ENCODE results near the gene ARHGAP26.

The ARHGAP26 gene

DNA sequence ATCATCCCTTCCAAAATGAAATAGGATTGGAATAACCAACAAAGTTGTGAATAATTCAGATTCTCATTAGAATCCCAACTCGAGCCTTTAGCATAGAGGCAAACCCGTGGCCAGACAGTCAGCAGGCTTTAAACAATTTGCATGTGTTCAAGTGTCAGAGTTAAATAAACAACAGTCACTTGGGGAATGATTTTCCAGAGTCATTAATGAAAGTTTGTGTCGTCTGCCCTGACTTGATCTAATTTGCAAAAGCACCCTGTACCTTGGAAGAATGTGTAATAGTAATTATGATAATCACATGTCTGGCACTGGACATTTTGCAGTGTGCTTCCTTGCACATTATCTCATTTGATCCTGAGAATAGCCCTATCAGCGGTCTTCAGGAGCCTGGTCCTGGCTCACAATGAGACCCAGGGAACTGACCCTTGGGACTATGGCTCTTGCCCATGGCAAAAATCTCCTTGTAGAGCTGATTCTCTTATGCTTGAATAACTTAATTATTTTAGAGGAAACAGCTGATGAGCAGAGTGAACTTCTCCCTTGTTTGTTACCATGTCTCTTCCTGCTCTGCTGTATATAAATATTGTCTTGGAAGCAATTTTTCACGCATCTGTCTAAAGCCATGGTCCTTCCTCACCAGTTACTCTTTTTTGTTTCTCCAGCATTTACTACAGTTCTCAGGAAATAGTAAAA, 360.6 kb downstream of the ARHGAP26 start:
- DNase-seq, result no peak

DNA sequence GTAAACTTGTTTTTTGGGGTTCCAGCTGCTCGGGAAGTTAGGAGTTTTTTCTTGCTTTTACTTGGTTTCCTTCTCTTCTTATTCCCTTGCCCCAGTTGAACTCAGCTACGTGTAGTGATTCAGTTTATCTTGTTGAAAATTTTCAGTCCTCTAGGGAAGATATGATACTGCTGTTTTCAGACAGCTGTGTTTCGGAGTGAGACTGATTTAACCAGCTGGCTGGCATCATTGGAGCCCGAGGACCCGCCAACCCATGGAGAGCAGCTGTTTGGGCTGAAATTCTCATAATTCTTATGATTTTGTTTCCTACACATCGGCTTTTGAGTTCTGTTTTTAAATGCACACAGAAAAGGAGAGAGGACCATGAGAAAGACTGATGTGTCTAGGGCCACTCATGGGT, 361.8 kb downstream of the ARHGAP26 start:
- DNase-seq, result no peak

DNA sequence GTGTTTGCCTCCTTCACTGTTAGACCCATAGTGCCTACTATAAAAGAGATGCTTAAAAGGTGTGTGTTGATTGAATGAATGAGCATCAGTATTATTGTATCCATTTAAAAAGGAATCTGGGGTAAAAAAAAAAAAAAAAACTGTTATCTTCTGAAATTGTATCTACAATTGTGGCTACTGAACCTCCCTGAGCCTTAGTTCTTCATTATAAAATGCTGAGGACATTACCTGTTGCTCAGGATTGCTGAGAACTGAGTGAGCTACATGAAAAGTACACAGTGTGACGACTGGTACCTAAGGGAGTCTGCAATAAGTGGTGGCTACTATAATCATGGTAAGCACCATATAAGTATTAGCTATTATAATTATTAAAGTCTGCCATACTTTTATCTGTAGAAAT, 362.6 kb downstream of the ARHGAP26 start:
- DNase-seq, result no peak

DNA sequence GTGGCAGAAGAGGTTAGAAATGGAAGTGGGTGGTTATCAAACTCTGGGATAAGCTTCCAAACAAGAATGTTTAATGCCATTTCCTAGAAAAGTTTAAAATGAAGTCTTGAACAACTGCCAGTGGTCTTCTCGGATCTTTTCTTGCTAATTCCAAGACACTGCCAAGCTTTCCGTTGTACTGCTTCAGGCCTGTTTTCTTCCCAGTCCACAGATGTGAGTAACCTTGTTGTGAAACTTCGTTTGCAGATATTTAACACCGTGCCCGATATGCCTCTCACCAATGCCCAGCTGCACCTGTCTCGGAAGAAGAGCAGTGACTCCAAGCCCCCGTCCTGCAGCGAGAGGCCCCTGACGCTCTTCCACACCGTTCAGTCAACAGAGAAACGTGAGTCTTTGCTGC, 363.5 kb downstream of the ARHGAP26 start:
- DNase-seq, result no peak

DNA sequence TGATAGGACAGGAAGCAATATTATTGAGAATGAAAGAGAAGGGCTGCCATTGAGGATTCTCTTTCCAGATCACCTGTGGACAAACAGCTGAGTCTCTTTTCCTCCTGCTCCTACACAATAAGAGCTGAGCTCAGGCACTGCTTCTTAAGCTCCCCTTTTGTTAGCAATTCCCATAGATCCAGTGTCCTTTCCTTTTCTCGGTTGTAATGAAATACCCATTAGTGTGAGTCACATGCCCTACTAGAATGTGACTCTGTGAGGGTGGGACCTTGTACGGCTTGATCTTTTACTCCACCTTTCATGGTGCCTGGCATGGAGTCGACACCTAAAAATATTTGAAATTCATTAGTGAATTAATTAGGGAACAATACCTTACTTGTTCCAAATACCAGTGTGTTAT, 364.1 kb downstream of the ARHGAP26 start:
- no peak for DNase-seq

DNA sequence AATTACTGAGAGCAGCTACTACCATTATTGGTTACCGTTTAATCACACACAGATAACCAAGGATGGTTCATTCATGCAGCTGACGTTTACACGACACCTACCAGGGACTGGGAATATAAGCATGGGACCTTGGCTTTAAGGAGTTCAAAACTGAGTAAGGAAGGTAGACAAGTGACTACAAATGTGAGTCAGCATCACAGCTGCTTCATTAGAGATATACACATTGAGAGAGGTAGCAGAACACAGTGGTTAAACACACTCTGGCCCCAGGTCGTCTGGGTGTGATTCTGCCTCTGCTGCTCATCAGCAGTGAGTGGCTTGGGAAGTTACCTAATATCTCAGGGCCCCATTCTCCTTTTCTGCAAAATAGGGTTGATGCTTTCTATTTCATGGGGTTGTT, 364.7 kb downstream of the ARHGAP26 start:
- no peak for DNase-seq

DNA sequence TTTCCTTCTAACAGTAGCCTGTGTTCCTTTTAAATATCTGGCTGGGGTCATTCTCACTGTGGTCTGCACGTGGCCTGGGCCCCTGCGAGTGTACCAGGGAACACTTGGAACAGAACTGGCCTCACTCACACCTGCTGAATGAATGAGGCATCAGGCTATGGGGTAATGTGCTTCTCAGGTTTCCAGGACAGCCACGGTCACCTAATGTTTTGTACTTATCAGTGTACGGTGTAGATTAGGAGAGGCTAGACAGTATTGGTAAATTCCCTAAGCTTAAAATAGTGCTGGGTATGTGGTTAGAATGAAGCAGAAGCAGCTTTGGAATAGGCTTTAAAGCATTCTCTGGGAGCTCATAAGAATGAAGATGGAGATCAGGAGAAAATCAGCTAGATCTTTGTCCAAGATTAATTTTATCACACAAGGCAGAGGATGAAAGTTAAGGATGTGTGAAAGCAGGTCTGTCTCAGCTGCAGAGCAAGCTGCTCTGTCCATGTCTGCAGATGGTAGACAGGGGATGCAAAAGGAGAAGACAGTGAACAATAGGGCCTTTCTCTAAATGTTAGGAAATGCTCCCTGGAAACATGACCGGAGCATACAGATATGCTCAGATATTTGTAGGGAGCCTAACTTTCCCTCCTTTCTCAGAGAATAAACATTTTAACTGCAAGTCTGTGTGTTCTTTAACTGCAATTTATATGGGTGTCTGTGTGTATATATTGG, 365.8 kb downstream of the ARHGAP26 start:
- DNase-seq, result no peak

DNA sequence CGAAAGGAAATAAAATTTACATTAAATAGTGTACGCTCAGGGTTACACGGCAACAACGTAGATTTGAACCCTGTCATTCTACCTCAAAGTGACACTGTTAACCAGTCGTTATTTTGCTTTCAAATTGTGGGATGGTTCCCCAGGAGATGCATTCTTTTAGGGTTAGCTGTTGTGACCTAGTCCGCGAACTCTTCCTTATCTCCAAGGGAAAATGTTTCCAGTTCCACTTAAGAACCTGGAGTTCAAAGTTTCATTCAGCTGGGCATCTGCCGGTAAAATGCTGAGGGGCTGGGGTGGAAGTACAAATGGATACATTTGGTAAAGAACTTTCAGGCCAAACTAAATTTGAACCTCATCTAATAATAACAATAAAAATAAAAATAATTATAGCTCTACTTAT, 368.7 kb downstream of the ARHGAP26 start:
- no peak for DNase-seq

DNA sequence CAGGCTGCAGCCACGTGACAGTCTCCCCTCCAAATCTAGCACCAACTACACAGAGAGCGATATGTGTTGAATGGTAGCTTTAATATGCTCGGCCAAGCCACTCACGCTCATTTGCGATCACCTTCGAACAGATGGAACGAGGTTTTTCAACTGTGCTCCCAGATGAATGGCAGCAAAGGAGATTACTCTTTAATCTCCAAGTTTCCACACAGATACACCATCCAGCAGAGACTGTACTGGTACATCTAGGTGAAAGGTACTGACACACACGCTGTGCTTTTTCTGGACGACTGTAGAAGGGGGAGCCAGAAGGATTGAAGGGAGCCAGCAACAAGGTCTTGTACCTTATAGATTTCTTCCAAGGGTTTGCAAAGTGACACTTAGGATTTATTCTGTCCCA, 369.4 kb downstream of the ARHGAP26 start:
- DNase-seq, result no peak

DNA sequence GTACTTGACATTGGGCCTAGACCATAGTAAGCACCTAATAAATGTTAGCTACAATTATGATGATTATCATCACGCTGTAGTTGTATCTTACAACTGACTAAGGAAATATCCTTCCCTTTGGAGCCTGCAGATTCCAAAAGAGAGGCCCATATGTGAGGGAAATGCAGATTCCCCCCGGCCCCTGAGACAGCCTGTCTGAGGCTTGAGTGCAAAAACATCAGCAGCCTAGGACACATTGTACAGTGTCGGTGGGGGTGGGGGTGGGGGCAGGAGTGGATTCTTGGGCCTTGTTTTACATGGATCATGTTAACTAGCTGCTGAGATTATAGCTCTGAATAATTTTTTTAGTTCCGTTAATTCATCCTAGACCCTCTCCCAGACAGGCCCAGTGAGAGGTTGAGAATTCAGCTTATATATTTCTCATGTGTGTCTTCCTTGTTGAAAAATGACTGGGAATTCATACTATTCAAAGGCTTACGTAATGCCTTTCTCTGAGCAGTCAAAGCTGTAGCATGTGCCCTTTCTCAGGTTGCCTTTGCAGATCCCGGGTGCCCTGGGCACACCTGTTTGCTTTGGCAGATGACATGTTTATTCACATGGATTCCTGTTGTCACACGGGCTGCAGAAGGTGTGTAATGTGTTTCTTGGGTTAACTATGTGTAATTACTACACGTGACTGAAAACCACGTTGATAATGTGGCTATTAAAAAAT, 370.5 kb downstream of the ARHGAP26 start:
- peak; percentile 53 for DNase-seq

DNA sequence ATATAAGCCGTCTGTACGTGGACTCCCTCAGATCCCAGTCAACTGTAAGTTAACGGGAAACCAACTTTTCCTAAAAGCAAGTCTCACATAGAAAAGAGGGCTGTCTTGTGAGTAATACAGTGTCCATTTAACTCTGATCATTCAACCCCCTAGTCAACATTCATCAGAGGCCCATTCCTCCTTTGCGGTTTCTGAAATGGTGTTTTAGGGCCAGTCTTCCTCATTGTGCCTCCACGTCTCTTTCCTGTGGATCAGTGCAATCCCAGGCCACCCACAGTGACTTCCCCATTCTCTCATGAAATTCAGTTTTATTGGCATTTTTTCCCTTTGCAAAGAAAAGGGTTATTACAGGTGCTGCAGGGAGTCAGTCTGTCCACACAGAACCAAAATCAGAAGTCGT, 371.5 kb downstream of the ARHGAP26 start:
- no peak for DNase-seq

DNA sequence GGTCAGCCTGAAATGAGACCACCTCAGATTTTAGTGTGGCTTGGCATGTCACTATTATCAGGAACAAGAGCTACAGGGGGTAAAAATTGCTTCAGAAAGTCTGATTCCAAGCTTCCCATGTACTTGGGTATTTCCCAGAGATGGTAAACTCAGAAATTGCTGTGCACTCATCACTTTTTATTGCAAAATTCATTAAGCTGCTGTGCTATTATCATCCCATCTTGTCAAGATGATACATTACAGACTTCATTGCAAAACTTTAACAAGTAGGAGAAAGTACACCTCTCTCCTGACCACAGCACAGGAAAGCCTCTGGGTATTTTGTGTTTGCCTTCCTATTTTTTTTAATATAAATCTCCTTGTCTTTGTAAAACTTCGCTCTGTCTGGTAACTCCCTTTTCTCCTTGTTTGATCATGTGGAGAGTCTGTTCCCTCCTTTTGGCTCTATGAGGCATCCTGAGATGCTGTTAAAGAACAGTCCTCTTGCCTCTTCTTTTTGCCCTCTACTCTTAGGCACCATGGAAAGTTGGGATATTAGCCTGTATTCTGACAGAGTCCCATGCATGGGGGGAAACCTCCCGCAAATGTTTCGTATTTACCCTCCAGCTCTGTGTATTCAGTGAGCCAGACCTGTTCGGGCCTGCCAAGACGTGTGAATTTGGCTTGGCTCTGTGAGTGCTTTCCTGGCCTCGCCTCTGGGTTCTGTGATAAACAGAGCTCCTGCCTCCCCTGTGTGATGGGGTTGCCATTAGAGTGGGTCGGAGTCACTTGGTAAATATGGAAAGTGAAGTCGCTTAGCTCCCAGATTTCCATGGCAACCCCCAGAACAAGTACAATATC, 372.6 kb downstream of the ARHGAP26 start:
- DNase-seq, result no peak

DNA sequence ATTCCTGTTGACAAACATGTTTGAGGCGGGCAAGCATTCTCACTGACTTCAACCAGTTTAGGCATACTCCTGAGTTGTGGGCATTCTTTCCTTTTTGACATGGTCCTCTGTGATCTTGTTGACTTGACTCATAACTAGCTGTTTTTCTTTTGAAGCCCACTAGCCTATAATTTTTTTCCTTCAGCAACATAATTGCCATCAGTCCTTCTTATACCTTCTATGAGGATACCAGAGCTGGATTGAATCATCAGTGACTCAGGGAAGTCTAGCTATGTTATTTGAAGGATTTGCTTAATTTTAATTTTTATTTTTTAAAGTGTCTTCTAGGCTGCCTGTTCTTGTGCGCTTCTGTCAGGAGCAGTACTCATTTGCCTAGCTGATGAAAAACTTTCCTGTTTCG, 373.8 kb downstream of the ARHGAP26 start:
- DNase-seq, result no peak

DNA sequence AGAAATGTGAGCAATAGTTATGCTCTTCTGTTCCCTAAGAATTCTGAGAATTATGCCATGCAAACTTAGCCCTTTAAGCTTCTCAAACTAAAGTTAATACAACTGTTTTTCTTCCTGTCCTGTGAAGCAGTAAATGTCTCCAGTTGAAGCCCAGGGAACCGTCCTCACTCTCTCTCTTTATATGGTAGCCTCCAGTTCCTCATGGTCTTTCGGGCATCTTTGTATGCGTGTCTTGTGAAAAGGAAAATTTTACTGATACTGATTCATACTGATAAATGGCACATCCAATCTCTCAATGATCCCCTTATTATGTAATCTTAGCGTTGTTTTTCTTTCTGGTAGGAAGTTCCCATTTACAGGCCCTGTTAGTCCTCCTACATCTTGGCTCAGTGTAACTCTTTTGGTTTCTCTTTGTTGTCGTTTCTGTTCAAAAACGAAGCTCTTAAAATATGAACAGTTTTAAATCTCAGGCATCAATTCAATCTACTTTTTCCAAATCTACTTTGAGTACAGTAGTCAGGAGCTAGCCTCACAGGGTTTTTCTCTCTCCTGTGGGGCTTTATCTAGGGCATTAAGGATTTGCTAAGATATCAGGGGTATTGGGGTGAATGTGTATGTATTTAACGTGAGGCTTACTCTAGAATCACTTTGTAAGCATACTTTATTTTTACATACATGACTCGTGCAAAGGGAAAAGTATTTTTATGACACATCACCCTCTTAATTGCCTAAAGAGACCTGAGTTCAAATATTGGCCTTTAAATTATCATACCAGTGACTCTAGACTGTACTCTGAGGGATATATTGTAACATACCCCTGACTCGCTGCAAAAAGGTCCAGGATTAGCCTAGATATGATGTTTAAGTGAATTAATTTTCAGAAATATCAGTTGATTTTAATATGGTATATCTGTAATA, 375.3 kb downstream of the ARHGAP26 start:
- DNase-seq, result no peak

DNA sequence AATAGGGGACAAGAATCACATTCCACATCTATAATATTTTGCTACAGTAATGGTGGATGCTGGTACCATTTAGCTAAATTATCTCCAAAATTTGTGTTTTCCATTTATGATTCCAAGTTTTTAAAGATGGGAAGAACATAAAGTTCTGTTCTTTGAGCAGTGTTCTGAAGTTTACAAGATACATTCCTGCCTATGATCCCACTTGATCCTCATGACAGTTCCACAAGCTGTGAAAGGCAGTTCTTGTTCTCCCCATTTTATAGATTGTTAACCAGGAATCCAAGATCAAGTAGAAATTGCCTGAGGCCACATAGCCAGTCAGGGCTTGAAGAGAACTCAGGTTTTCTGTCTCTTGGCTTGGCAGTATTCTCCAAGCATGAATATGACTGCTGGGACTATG, 376.0 kb downstream of the ARHGAP26 start:
- DNase-seq, result no peak

DNA sequence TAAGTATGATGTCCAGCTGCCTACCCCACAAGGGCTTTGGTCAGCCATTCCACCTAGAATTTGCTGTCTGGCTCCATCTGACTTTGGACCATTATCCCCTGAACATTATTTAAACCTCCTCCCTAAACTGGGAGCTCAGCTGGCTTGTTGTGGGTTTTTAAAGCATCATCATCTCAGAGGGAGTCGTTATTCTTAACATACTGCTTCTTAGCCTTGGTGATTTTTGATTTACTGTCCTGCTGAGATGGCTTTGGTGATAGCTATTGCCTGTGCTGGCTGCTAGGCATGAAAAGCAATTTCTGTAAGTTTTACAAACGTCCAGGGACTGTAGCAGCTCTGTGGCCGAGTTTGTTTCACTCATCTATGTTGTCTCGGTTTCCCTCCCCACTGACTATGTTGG, 377.2 kb downstream of the ARHGAP26 start:
- DNase-seq, result no peak

DNA sequence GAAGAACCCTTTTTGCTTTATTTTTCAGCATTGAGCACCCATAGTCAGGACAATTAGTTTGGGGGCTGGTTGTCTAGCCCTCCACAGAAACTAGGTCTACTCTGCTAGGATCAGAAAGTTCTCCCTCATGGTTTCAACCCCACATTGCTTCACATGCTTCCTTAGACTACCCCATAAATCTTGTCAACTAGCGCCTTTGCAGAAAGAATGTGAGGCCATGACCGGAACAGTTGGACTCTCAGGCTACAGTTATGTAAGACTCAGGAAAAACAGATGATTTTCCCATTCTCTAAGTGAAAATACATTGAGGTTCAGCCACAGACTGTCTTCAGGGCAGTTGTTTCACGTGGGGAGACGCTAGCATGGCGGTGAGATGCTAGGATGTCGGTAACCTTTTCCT, 377.7 kb downstream of the ARHGAP26 start:
- no peak for DNase-seq

DNA sequence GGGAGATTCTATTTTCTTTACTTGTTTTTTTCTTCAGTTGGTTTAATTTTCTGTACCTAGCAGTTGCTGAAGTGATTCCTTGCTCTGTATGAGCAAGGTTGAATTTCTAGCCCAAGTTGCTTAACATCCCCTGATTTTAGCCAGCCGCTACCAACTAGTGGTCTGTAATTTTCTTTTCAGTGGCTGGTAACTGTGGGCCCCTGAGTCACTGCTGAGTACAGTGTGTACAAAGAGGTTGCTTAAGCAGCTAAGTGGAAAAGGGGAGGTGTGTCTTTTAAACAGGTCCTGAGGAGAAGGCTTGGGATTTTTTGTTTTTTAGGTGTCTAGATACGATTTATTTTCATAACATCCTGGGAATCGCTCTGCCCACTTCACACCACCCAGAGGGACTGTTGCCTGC, 378.6 kb downstream of the ARHGAP26 start:
- no peak for DNase-seq

DNA sequence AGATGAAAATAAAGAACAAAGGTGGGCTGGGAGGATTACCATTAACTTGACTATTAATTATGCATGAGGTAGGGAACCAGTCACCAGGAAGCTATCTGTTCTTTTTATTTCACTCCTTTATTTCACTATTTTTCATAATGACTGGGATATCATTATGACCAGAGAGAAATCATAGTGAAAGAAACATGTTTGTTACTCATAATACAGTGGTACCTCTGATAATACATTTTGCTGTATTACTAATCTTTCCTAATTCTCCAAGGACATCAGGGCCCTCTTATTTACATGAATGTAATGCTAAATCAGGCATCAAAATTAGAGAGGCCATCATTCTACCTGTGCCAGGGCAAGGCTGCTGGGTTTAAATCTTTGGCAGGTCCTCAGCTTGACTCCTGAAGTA, 379.6 kb downstream of the ARHGAP26 start:
- DNase-seq, result no peak

DNA sequence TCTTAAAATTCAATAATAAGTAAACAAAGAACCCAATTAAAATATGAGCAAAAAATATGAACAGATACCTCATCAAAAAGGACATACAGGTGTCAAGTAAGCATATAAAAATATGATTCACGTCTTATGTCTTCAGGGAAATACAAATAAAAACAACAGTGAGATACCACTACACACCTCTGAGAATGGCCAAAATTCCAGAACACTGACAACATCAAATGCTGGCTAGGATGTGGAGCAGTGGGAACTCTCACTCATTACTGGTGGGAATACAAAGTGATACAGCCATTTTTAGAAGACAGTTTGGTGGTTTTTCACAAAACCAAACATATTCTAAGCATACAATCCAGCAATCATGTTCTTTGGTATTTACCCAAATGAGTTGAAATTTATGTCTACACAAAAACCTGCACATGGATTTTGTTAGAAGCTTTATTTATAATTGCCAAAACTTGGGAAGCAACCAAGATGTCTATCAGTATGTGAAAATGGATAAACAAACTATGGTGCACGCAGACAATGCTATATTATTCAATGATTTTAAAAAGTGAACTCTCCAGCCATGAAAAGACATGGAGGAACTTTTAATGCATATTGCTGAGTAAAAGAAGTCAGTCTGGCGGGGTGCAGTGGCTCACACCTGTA, 381.0 kb downstream of the ARHGAP26 start:
- DNase-seq, result no peak

DNA sequence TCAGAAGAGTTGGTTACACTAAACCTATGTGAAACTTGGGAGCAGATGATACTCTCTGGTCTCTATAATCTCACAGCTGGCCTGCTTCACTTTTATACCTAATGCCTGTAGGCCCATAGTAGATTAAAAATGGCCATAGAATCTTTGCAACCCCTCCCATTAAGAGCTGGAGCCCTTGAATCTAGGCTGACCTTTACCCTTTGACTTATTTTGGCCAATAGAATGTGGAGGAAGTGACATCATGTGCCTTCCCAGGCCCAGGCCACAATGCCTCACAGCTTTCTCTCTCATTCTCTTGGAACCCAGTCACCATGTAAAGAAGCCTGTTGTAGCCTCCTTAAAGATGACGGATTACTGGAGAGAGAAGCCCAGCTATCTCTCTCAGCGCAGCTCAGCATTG, 382.3 kb downstream of the ARHGAP26 start:
- no peak for DNase-seq
